ENCODE data around the gene MICU1. TPM values are rescaled to one million over a fixed set of nuclear protein-coding genes. Genes with fewer than 3 reads are reported as not detected.

Gene MICU1
- total RNA-seq, 4 donors from 2014 or later = 24.4 to 195 (median 66.9) TPM

- Histone ChIP-seq H3K27me3 (no peaks in the 10 kb centered on the region), H3K27ac (no peak overlapping the region), H3K36me3 (no peaks in the 10 kb centered on the region), H3K9me3 (no peaks in the 10 kb centered on the region), H3K4me3 (no peak overlapping the region), H3K4me1 (no peaks in the 10 kb centered on the region)
- DNase-seq = no peak
- intact Hi-C loops (cut with DNase I; ENCODE audit: low total_unique reads) = no loop called here
- TF ChIP-seq CTCF (IDR thresholded peaks at IDR 0.05) = no peak
- no peak for TF ChIP-seq POLR2A (IDR thresholded peaks at IDR 0.05)
These were observed 101.9 kb downstream of the MICU1 start for GRCh38 chr10:72523932-72524396.

GRCh38 chr10:72523062-72523461, 102.8 kb downstream of the MICU1 start:
- no peaks in the 10 kb centered on the region for H3K4me1 ChIP-seq
- intact Hi-C loops (cut with DNase I; ENCODE audit: low total_unique reads) = no loop called here

GRCh38 chr10:72517244-72517643, 108.6 kb downstream of the MICU1 start:
- Histone ChIP-seq H3K36me3 (no peaks in the 10 kb centered on the region), H3K27me3 (no peaks in the 10 kb centered on the region), H3K27ac (no peak overlapping the region), H3K9me3 (no peaks in the 10 kb centered on the region), H3K4me1 (no peaks in the 10 kb centered on the region), H3K4me3 (no peak overlapping the region)
- no peak for DNase-seq
- intact Hi-C loops (cut with DNase I; ENCODE audit: low total_unique reads) = no loop called here
- TF ChIP-seq CTCF (IDR thresholded peaks at IDR 0.05) = no peak
- TF ChIP-seq POLR2A (IDR thresholded peaks at IDR 0.05) = no peak

More at GRCh38 chr10:72523062-72523461, 102.8 kb downstream of the MICU1 start:
- Histone ChIP-seq H3K4me3 (no peak overlapping the region), H3K36me3 (no peaks in the 10 kb centered on the region), H3K9me3 (no peaks in the 10 kb centered on the region), H3K27me3 (no peaks in the 10 kb centered on the region), H3K27ac (no peak overlapping the region)
- TF ChIP-seq POLR2A (IDR thresholded peaks at IDR 0.05) = no peak
- no peak for DNase-seq

GRCh38 chr10:72515455-72515854, 110.4 kb downstream of the MICU1 start:
- Histone ChIP-seq H3K27ac (no peak overlapping the region), H3K4me1 (no peaks in the 10 kb centered on the region), H3K9me3 (no peaks in the 10 kb centered on the region), H3K36me3 (no peaks in the 10 kb centered on the region), H3K4me3 (no peak overlapping the region), H3K27me3 (no peaks in the 10 kb centered on the region)
- TF ChIP-seq POLR2A (IDR thresholded peaks at IDR 0.05) = no peak
- no peak for TF ChIP-seq CTCF (IDR thresholded peaks at IDR 0.05)
- intact Hi-C loops (cut with DNase I; ENCODE audit: low total_unique reads) = no loop called here
- no peak for DNase-seq

- Histone ChIP-seq H3K4me3 (no peak overlapping the region), H3K27ac (no peak overlapping the region), H3K4me1 (no peaks in the 10 kb centered on the region), H3K36me3 (no peaks in the 10 kb centered on the region), H3K27me3 (no peaks in the 10 kb centered on the region), H3K9me3 (no peaks in the 10 kb centered on the region)
- intact Hi-C loops (cut with DNase I; ENCODE audit: low total_unique reads) = no loop called here
- TF ChIP-seq CTCF (IDR thresholded peaks at IDR 0.05) (no peak), POLR2A (IDR thresholded peaks at IDR 0.05) (no peak)
- DNase-seq = no peak
These were observed 112.0 kb downstream of the MICU1 start for GRCh38 chr10:72513910-72514309.

GRCh38 chr10:72511459-72511858, 114.4 kb downstream of the MICU1 start:
- H3K4me3 ChIP-seq = no peak overlapping the region
- TF ChIP-seq POLR2A (IDR thresholded peaks at IDR 0.05) (no peak), CTCF (IDR thresholded peaks at IDR 0.05) (no peak)
- no peaks in the 10 kb centered on the region for H3K27me3 ChIP-seq
- intact Hi-C loops (cut with DNase I; ENCODE audit: low total_unique reads) = no loop called here
- no peaks in the 10 kb centered on the region for H3K9me3 ChIP-seq
- no peak for DNase-seq
- no peaks in the 10 kb centered on the region for H3K4me1 ChIP-seq
- no peaks in the 10 kb centered on the region for H3K36me3 ChIP-seq
- H3K27ac ChIP-seq = no peak overlapping the region
